GM15510 (cell line): ENCODE data around the gene DRC3.

Experiments
- POLR2A ChIP-seq: IDR thresholded peaks from 3 replicates; pipeline ENCODE4 v1.6.1; 2011; ENCODE audit warnings: borderline replicate concordance; ENCODE audit not compliant: insufficient read length; ENCODE audit errors: extremely low read depth

Gene DRC3

GRCh38 chr17:17957584-17957916 lies 15.1 kb upstream of the DRC3 start:
- no peak for TF ChIP-seq POLR2A

- no peak for TF ChIP-seq POLR2A
These were observed 13.7 kb upstream of the DRC3 start for GRCh38 chr17:17958982-17959381.

GRCh38 chr17:17959520-17960361 lies 12.9 kb upstream of the DRC3 start:
- TF ChIP-seq POLR2A: no peak

GRCh38 chr17:17960500-17961030 lies 12.1 kb upstream of the DRC3 start:
- no peak for TF ChIP-seq POLR2A

GRCh38 chr17:17963066-17963465 lies 9.6 kb upstream of the DRC3 start:
- no peak for TF ChIP-seq POLR2A

GRCh38 chr17:17963694-17964436 lies 8.8 kb upstream of the DRC3 start:
- no peak for TF ChIP-seq POLR2A

GRCh38 chr17:17964710-17965109 lies 8.0 kb upstream of the DRC3 start:
- no peak for TF ChIP-seq POLR2A

- no peak for TF ChIP-seq POLR2A
These were observed 7.4 kb upstream of the DRC3 start for GRCh38 chr17:17965152-17965721.

- no peak for TF ChIP-seq POLR2A
These were observed 6.3 kb upstream of the DRC3 start for GRCh38 chr17:17966399-17966798.

GRCh38 chr17:17970699-17971430 lies 1.8 kb upstream of the DRC3 start:
- TF ChIP-seq POLR2A: no peak

GRCh38 chr17:17971431-17972125 lies 1.1 kb upstream of the DRC3 start:
- no peak for TF ChIP-seq POLR2A

GRCh38 chr17:17972952-17973254 lies 241 bp downstream of the DRC3 start:
- TF ChIP-seq POLR2A: no peak

- no peak for TF ChIP-seq POLR2A
These were observed 2.8 kb downstream of the DRC3 start for GRCh38 chr17:17975436-17975835.

GRCh38 chr17:17976931-17977570 lies 4.4 kb downstream of the DRC3 start:
- no peak for TF ChIP-seq POLR2A
